Breast epithelium (tissue), 4 donors: Measurements from ENCODE around the gene GPC5. TPM values are rescaled to one million over a fixed set of nuclear protein-coding genes. Genes with fewer than 3 reads are reported as not detected.
A peak's percentile ranks its signal among the peaks of the same experiment; 100 is the strongest.

Source experiments
- DNase-seq, 2 donors: peaks; one replicate each; pipeline ENCODE4 v3.0.0-alpha.2; 2019; ENCODE audit warnings: low spot score in 2 of 2
- H3K27ac ChIP-seq, 2 donors: fragments of 200-600 bp; sonication (generic) in 1 of 2; one replicate each; pipeline ENCODE4 v1.5.1; 2016 to 2019; ENCODE audit warnings: mild to moderate bottlenecking in 1 of 2
- H3K27me3 ChIP-seq, 2 donors: fragments of 200-600 bp; sonication (generic) in 1 of 2; one replicate each; pipeline versions ENCODE4 v1.5.1 to v1.6.0; 2017 to 2019; ENCODE audit warnings: control low read depth in 1 of 2, mild to moderate bottlenecking in 1 of 2
- H3K36me3 ChIP-seq: fragments of 200-600 bp; one replicate; pipeline ENCODE4 v1.5.1; 2019
- H3K4me1 ChIP-seq, 2 donors: fragments of 200-600 bp; sonication (generic); one replicate each; pipeline ENCODE4 v1.5.1; 2016 to 2019; ENCODE audit warnings: control low read depth in 1 of 2
- H3K4me3 ChIP-seq, 3 donors: fragments of 200-600 bp; sonication (generic); 1 replicate in 2 of 3; 2 replicates in 1 of 3; pipeline ENCODE4 v1.5.1; 2016 to 2019; ENCODE audit warnings: mild to moderate bottlenecking in 3 of 3, moderate library complexity in 2 of 3
- H3K9me3 ChIP-seq, 2 donors: fragments of 200-600 bp; sonication (generic) in 1 of 2; one replicate each; pipeline ENCODE4 v1.5.1; 2016 to 2019; ENCODE audit warnings: control low read depth in 1 of 2
- CTCF ChIP-seq, 3 donors: fragments of 450-650 bp; IDR thresholded peaks; one replicate each; pipeline ENCODE4 v1.5.1; 2016 to 2017; ENCODE audit warnings: antibody characterized with exemption in 3 of 3, mild to moderate bottlenecking in 3 of 3, moderate library complexity in 3 of 3
- POLR2A ChIP-seq: fragments of 450-650 bp; IDR thresholded peaks from one replicate; pipeline ENCODE4 v1.6.1; 2016; ENCODE audit warnings: antibody characterized with exemption, mild to moderate bottlenecking, moderate library complexity
- POLR2AphosphoS5 ChIP-seq, 3 donors: sonication (generic); formaldehyde crosslinking; IDR thresholded peaks; one replicate each; pipeline ENCODE4 v1.6.1; 2017; ENCODE audit warnings: antibody characterized with exemption in 3 of 3
- intact Hi-C: fragments of 100-400 bp; cut with DNase I; formaldehyde crosslinking; loops from one replicate; pipeline ENCODE4 v1.15.1; 2023; ENCODE audit warnings: low total_unique reads
- total RNA-seq, 3 donors: library from RNA; depleted of rRNA; stranded (reverse); fragments of >200 nt; gene quantifications; one replicate each; pipeline ENCODE4 v1.1.0, GENCODE V29; 2016

The GPC5 gene
- total RNA-seq, 3 donors from 2014 or later: 0.88 to 0.98 TPM; not detected in 1

- H3K4me3 ChIP-seq: no peak overlapping the region
- no peak for TF ChIP-seq CTCF (IDR thresholded peaks at IDR 0.05)
- no peak for TF ChIP-seq POLR2AphosphoS5 (IDR thresholded peaks at IDR 0.05)
- no peak for TF ChIP-seq POLR2A
- no peaks in the 10 kb centered on the region for H3K36me3 ChIP-seq
- DNase-seq: no peak
- H3K27me3 ChIP-seq: no peaks in the 10 kb centered on the region
- intact Hi-C loops: no loop called here
- no peak overlapping the region for H3K27ac ChIP-seq
- H3K9me3 ChIP-seq: no peaks in the 10 kb centered on the region
- H3K4me1 ChIP-seq: no peaks in the 10 kb centered on the region
Observed at GRCh38 chr13:91383836-91384235, 14.6 kb upstream of the GPC5 start.

- TF ChIP-seq POLR2A: no peak
- TF ChIP-seq CTCF (IDR thresholded peaks at IDR 0.05): no peak
- no peak for TF ChIP-seq POLR2AphosphoS5 (IDR thresholded peaks at IDR 0.05)
- H3K27me3 ChIP-seq: peaks cover 0 to under 1% of the 10 kb centered on the region in 2 donors
- no peak overlapping the region for H3K27ac ChIP-seq
- H3K4me1 ChIP-seq: no peaks in the 10 kb centered on the region
- H3K9me3 ChIP-seq: no peaks in the 10 kb centered on the region
- H3K4me3 ChIP-seq: no peak overlapping the region
- no peaks in the 10 kb centered on the region for H3K36me3 ChIP-seq
- DNase-seq: no peak
- intact Hi-C loops: no loop called here
Observed at GRCh38 chr13:91384896-91385295, 13.5 kb upstream of the GPC5 start.

- no peak overlapping the region for H3K27ac ChIP-seq
- intact Hi-C loops: no loop called here
- H3K4me3 ChIP-seq: no peak overlapping the region
- H3K36me3 ChIP-seq: no peaks in the 10 kb centered on the region
- H3K4me1 ChIP-seq: no peaks in the 10 kb centered on the region
- H3K9me3 ChIP-seq: no peaks in the 10 kb centered on the region
- no peak for TF ChIP-seq CTCF (IDR thresholded peaks at IDR 0.05)
- no peak for TF ChIP-seq POLR2AphosphoS5 (IDR thresholded peaks at IDR 0.05)
- TF ChIP-seq POLR2A: no peak
- H3K27me3 ChIP-seq: peaks cover 0 to 5% of the 10 kb centered on the region in 2 donors
- DNase-seq: no peak
Observed at GRCh38 chr13:91389186-91389585, 9.2 kb upstream of the GPC5 start.

GRCh38 chr13:91397595-91397994 lies 826 bp upstream of the GPC5 start:
- H3K27me3 ChIP-seq: peaks cover 2 to 38% of the 10 kb centered on the region in 2 donors
- H3K27ac ChIP-seq: no peak overlapping the region
- intact Hi-C loops: no loop called here
- no peak overlapping the region for H3K4me3 ChIP-seq
- H3K36me3 ChIP-seq: no peaks in the 10 kb centered on the region
- peaks cover 0 to 6% of the 10 kb centered on the region in 2 donors for H3K4me1 ChIP-seq
- TF ChIP-seq POLR2AphosphoS5 (IDR thresholded peaks at IDR 0.05) (no peak), POLR2A (no peak), CTCF (IDR thresholded peaks at IDR 0.05) (no peak)
- no peak for DNase-seq
- no peaks in the 10 kb centered on the region for H3K9me3 ChIP-seq

GRCh38 chr13:91399189-91400062 lies 1.0 kb downstream of the GPC5 start:
- Histone ChIP-seq H3K36me3 (no peaks in the 10 kb centered on the region), H3K4me1 (peaks cover 0 to 6% of the 10 kb centered on the region in 2 donors), H3K9me3 (no peaks in the 10 kb centered on the region), H3K27ac (no peak overlapping the region), H3K27me3 (peaks cover 2 to 35% of the 10 kb centered on the region in 2 donors), H3K4me3 (peak overlapping the region; percentile 40 to 68 (median 48))
- intact Hi-C loops: no loop called here
- no peak for TF ChIP-seq POLR2AphosphoS5 (IDR thresholded peaks at IDR 0.05)
- no peak for TF ChIP-seq CTCF (IDR thresholded peaks at IDR 0.05)
- no peak for TF ChIP-seq POLR2A
- DNase-seq: no peak
